ENCODE data around the gene TMEM108. TPM values are rescaled to one million over a fixed set of nuclear protein-coding genes. Genes with fewer than 3 reads are reported as not detected.

Gene TMEM108
- total RNA-seq, 1 experiment from 2014 or later, result 2.1 TPM

DNA sequence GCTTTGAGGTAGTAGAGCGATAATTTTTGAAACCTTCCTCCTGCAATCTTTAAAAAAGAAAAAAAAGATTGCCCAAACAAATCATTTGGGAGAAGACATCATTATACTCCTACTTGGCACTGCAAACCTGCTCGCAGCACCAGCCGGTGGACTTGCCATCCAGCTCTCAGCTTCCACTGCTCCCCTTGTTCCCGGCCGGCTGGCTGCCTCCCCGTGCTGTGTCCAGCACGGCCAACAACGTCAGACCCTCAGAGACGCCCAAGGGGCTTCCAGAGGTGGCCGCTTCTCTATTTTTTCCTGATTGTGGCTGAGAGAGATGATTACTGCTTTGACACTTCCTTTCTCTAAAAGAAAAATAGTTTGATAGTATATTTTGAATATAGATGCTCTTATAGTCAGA lies 358.7 kb downstream of the TMEM108 start:
- H3K4me3 ChIP-seq (ENCODE audit: insufficient read depth, low read depth, low read length), result no peak overlapping the region
- DNase-seq, result no peak
- no peaks in the 10 kb centered on the region; the same call in 1 of the 2 replicates for H3K36me3 ChIP-seq (replicated peaks; ENCODE audit: control insufficient read depth, insufficient read depth, low read length)
- H3K27me3 ChIP-seq (ENCODE audit: control insufficient read depth, insufficient read depth, low read length), result no peaks in the 10 kb centered on the region

DNA sequence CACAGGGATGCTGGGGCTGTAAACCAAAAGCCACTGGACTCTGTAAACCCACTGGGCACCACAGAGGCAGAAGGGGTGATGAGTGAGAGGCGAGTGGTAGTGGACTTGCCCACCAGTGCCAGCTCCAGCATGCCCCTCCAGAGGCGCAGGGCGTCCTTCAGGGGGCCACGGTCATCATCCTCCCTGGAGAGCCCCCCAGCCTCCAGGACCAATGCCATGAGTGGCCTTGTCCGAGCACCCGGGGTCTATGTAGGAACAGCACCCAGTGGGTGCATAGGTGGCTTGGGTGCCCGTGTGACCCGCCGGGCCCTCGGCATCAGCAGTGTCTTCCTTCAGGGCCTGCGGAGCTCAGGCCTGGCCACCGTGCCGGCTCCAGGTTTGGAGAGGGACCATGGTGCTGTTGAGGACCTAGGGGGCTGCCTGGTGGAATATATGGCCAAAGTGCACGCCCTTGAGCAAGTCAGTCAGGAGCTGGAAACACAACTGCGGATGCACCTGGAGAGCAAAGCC lies 361.9 kb downstream of the TMEM108 start, which contains the start of gene BFSP2:
Gene BFSP2, plus strand, starts transcription at position 51 of the 510 bp plus-strand sequence. Its CDS starts 28 bp downstream, at position 79.
- Histone ChIP-seq H3K27me3 (ENCODE audit: control insufficient read depth, insufficient read depth, low read length) (no peaks in the 10 kb centered on the region), H3K36me3 (replicated peaks; ENCODE audit: control insufficient read depth, insufficient read depth, low read length) (no peaks in the 10 kb centered on the region; the same call in 1 of the 2 replicates), H3K4me3 (ENCODE audit: insufficient read depth, low read depth, low read length) (no peak within 1 kb of the TSS)
- DNase-seq, result no peak

DNA sequence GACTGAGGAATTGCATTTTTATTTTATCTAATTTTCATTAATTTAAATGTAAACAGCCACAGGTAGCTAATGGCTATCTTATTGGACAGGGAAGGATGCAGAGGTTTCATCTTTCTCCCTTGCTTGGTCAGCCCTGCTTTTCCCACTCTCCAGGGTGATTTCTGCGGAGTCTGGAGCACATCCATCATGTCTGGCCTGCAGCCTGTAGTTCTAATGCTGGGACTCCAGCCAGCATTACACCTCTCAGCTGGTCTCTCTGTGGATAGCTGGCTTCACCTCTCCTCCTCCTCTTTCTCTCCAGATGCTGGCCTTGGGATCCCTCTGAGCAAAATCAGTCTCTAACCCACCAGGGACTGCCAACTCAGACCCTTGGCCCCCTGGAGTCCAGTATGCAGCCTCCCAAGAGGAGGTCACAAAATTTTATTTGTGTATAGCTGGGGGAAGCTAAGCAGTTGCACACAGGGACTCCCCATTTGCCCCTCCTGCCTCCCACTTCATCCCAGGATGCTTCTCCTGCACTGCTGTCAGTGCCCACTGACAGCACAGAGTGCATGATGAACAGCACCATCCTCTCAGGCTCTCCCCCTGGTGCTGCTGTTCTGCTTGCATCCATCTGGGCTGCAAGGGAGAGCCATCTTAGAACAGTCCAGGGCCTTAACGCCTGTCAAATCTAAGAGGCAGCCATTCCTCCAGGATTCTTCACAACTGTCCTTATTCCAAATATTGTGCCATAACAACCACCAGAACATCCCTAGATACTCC lies 363.4 kb downstream of the TMEM108 start:
- no peak overlapping the region for H3K4me3 ChIP-seq (ENCODE audit: insufficient read depth, low read depth, low read length)
- H3K27me3 ChIP-seq (ENCODE audit: control insufficient read depth, insufficient read depth, low read length), result no peaks in the 10 kb centered on the region
- peak; percentile 28 for DNase-seq
- no peaks in the 10 kb centered on the region for H3K36me3 ChIP-seq (replicated peaks; ENCODE audit: control insufficient read depth, insufficient read depth, low read length)

- DNase-seq, result peak; percentile 64
- no peak overlapping the region for H3K4me3 ChIP-seq (ENCODE audit: insufficient read depth, low read depth, low read length)
Measured at GRCh38 chr3:133404920-133405319, 366.7 kb downstream of the TMEM108 start.

DNA sequence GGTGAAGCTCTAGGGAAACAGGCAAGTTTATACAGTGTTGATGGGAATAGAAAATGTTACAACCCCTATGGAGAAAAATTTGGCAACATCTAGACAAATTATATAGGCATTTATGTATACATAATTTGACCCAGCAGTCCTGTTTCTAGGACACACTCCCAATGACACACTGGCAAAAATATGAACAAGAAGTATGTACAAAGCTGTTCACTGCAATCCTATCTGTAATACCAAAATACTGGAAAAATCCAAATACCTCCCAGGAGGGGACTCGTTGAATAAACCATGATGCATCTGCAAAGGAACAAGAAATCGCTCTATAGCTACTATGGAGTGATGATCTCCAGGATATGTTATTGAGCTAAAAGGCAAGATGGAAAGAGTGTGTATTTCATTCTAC lies 370.2 kb downstream of the TMEM108 start:
- Histone ChIP-seq H3K27me3 (ENCODE audit: control insufficient read depth, insufficient read depth, low read length) (no peaks in the 10 kb centered on the region), H3K36me3 (replicated peaks; ENCODE audit: control insufficient read depth, insufficient read depth, low read length) (no peaks in the 10 kb centered on the region), H3K4me3 (ENCODE audit: insufficient read depth, low read depth, low read length) (no peak overlapping the region)
- DNase-seq, result no peak

More at GRCh38 chr3:133404920-133405319, 366.7 kb downstream of the TMEM108 start:
- no peaks in the 10 kb centered on the region for H3K36me3 ChIP-seq (replicated peaks; ENCODE audit: control insufficient read depth, insufficient read depth, low read length)
- H3K27me3 ChIP-seq (ENCODE audit: control insufficient read depth, insufficient read depth, low read length), result no peaks in the 10 kb centered on the region

DNA sequence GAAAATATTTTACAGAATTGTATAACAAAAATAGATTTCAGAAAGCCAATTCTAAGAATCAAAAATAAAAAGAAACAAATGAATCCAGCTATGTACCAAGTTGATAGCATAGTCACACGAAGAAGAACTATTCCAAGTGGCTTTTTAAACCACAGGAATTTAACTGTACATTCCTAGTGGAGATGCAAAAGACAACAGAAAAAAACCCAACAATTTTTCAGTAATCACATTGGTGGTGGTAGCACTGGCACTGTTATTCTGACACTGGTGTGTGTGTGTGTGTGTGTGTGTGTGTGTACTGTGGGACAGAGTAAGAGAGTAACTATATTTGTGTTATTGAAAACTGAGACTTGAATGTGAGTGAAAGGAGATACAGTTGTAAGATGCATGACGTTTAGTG lies 370.8 kb downstream of the TMEM108 start:
- Histone ChIP-seq H3K4me3 (ENCODE audit: insufficient read depth, low read depth, low read length) (no peak overlapping the region), H3K27me3 (ENCODE audit: control insufficient read depth, insufficient read depth, low read length) (no peaks in the 10 kb centered on the region), H3K36me3 (replicated peaks; ENCODE audit: control insufficient read depth, insufficient read depth, low read length) (no peaks in the 10 kb centered on the region)
- DNase-seq, result no peak

DNA sequence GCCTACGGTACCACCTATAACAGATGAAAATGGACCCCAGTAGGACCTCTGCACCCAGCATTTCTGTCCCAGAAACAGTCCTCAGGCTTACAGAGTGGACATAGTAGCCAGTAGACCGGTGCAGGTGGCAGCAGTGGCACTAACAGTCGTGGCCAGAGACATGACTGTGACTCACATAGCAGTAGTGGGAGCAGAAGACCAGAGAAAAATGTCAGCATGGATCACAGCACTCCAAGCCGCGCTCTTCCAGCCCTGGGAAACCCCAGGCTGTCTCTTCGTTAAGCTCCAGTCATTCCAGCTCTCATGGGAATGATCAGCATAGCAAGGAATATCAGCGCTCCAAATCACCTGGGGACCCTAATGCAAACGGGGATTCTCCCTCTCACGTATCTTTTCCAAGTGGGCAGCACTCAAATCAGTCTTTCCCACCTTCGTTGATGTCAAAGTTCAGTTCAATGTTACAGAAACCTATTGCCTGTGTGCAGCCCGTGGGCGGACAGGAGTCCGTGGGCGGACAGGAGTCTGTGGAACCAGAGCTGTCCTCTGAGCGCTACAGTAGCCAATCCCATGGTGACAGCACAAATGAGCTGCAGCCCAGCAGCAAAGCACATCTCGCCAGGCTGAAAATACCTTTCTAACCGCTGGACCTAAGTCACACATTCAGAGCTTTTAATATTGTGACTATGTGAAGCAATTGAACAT lies 372.2 kb downstream of the TMEM108 start:
- H3K4me3 ChIP-seq (ENCODE audit: insufficient read depth, low read depth, low read length), result no peak overlapping the region
- DNase-seq, result no peak
- H3K27me3 ChIP-seq (ENCODE audit: control insufficient read depth, insufficient read depth, low read length), result no peaks in the 10 kb centered on the region
- H3K36me3 ChIP-seq (replicated peaks; ENCODE audit: control insufficient read depth, insufficient read depth, low read length), result no peaks in the 10 kb centered on the region

DNA sequence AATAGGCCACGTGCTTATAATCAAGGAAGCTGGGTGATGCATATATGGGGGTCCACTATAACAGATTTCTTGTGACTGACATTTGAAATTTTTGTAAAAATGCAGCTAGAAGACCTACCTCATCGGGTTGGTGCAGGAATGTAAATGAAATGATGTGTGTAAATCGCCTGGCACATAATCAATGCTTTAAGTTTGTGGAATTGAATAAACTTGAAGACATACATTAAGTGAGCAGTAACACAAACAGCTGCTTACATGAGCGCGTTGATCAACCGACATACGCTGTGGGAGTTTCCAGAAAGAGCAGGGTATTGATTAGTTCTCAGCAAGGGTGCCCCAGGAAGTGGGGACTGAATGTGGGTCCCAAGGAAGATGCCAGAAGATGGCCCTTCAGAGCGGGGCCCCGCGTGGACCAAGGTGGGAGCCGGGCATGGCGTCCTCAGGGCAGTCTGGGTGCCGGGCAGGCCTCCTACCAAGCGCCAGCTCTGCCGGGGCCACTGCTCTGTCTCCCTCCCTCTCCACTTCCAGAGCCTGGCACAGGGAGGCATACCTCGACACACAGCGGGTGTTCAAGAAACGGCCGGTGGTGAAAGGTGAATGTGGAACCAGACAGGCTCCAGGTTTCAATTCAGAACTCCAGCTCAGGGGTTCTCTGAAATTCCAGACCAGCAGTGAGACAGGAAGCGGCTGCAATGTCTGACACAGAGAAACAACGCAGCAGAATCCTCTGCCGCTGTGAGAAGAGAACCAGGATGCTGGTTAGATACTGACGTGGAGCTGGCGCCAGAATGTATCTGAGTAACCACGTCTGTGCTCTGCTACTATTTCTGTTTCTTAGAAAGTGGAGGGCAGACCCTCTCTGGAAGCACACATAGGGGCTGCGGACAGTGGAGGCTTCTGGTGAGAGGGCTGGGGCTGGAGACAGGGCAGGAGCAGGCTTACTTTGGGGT lies 374.3 kb downstream of the TMEM108 start:
- H3K4me3 ChIP-seq (ENCODE audit: insufficient read depth, low read depth, low read length), result no peak overlapping the region
- no peaks in the 10 kb centered on the region for H3K27me3 ChIP-seq (ENCODE audit: control insufficient read depth, insufficient read depth, low read length)
- peak; percentile 19 for DNase-seq
- no peaks in the 10 kb centered on the region for H3K36me3 ChIP-seq (replicated peaks; ENCODE audit: control insufficient read depth, insufficient read depth, low read length)

GRCh38 chr3:133413161-133414020 lies 375.2 kb downstream of the TMEM108 start:
- Histone ChIP-seq H3K36me3 (replicated peaks; ENCODE audit: control insufficient read depth, insufficient read depth, low read length) (no peaks in the 10 kb centered on the region), H3K27me3 (ENCODE audit: control insufficient read depth, insufficient read depth, low read length) (no peaks in the 10 kb centered on the region), H3K4me3 (ENCODE audit: insufficient read depth, low read depth, low read length) (no peak overlapping the region)
- no peak for DNase-seq

DNA sequence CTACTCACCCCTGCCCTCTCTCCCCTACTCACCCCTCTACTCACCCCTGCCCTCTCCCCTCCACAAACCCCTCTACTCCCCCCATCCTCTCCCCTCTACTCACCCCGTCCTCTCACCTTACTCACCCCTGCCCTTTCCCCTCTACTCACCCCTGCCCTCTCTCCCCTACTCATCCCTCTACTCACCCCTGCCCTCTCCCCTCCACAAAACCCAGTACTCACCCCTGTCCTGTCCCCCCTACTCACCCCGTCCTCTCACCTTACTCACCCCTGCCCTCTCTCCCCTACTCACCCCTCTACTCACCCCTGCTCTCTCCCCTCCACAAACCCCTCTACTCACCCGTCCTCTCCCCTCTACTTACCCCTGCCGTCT lies 375.8 kb downstream of the TMEM108 start:
- no peaks in the 10 kb centered on the region for H3K27me3 ChIP-seq (ENCODE audit: control insufficient read depth, insufficient read depth, low read length)
- H3K4me3 ChIP-seq (ENCODE audit: insufficient read depth, low read depth, low read length), result no peak overlapping the region
- no peak for DNase-seq
- H3K36me3 ChIP-seq (replicated peaks; ENCODE audit: control insufficient read depth, insufficient read depth, low read length), result no peaks in the 10 kb centered on the region

GRCh38 chr3:133418361-133418760 lies 380.2 kb downstream of the TMEM108 start:
- Histone ChIP-seq H3K4me3 (ENCODE audit: insufficient read depth, low read depth, low read length) (no peak overlapping the region), H3K27me3 (ENCODE audit: control insufficient read depth, insufficient read depth, low read length) (no peaks in the 10 kb centered on the region; the same call in 1 of the 2 replicates), H3K36me3 (replicated peaks; ENCODE audit: control insufficient read depth, insufficient read depth, low read length) (no peaks in the 10 kb centered on the region)
- DNase-seq, result no peak

- H3K27me3 ChIP-seq (ENCODE audit: control insufficient read depth, insufficient read depth, low read length), result no peaks in the 10 kb centered on the region; the same call in 1 of the 2 replicates
- no peak for DNase-seq
- H3K36me3 ChIP-seq (replicated peaks; ENCODE audit: control insufficient read depth, insufficient read depth, low read length), result no peaks in the 10 kb centered on the region
- H3K4me3 ChIP-seq (ENCODE audit: insufficient read depth, low read depth, low read length), result no peak overlapping the region
Measured at GRCh38 chr3:133419151-133419909, 381.1 kb downstream of the TMEM108 start.

All from H7 (cell line).